Measurements from ENCODE around the gene PARN.
"Not testable (repeated sequence)": the region's sequence is repeated elsewhere in the genome, so short reads cannot be mapped to it uniquely, and the experiment has no call there.

PARN gene

GRCh38 chr16:14586637-14587305 is 43.3 kb downstream of the PARN start:
- Histone ChIP-seq H3K9me3 (ENCODE audit: severe bottlenecking) (no peaks in the 10 kb centered on the region), H3K36me3 (peaks cover 48% of the 10 kb centered on the region), H3K4me3 (ENCODE audit: low read depth, low read length) (no peak overlapping the region), H3K27ac (no peak overlapping the region), H3K27me3 (ENCODE audit: insufficient read depth, low read depth, severe bottlenecking) (no peaks in the 10 kb centered on the region)
- TF ChIP-seq, protein P1, sequence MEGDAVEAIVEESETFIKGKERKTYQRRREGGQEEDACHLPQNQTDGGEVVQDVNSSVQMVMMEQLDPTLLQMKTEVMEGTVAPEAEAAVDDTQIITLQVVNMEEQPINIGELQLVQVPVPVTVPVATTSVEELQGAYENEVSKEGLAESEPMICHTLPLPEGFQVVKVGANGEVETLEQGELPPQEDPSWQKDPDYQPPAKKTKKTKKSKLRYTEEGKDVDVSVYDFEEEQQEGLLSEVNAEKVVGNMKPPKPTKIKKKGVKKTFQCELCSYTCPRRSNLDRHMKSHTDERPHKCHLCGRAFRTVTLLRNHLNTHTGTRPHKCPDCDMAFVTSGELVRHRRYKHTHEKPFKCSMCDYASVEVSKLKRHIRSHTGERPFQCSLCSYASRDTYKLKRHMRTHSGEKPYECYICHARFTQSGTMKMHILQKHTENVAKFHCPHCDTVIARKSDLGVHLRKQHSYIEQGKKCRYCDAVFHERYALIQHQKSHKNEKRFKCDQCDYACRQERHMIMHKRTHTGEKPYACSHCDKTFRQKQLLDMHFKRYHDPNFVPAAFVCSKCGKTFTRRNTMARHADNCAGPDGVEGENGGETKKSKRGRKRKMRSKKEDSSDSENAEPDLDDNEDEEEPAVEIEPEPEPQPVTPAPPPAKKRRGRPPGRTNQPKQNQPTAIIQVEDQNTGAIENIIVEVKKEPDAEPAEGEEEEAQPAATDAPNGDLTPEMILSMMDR (IDR thresholded peaks at IDR 0.05; ENCODE audit: low read depth, low read length), result no peak
- no peak for DNase-seq

- H3K27ac ChIP-seq, result no peak overlapping the region
- no peak overlapping the region for H3K4me3 ChIP-seq (ENCODE audit: low read depth, low read length)
- peaks cover 54% of the 10 kb centered on the region for H3K36me3 ChIP-seq
- H3K9me3 ChIP-seq (ENCODE audit: severe bottlenecking), result no peaks in the 10 kb centered on the region
- DNase-seq, result no peak
- TF ChIP-seq, protein P1 (IDR thresholded peaks at IDR 0.05; ENCODE audit: low read depth, low read length), result no peak
- H3K27me3 ChIP-seq (ENCODE audit: insufficient read depth, low read depth, severe bottlenecking), result no peaks in the 10 kb centered on the region
Observed at GRCh38 chr16:14585287-14585686, 44.8 kb downstream of the PARN start.

- not testable (repeated sequence) for H3K4me3 ChIP-seq (ENCODE audit: low read depth, low read length); H3K27me3 ChIP-seq (ENCODE audit: insufficient read depth, low read depth, severe bottlenecking); H3K27ac ChIP-seq; H3K9me3 ChIP-seq (ENCODE audit: severe bottlenecking); DNase-seq
- H3K36me3 ChIP-seq, result peaks cover 69% of the 10 kb centered on the region
Observed at GRCh38 chr16:14580926-14581325, 49.1 kb downstream of the PARN start.

DNA sequence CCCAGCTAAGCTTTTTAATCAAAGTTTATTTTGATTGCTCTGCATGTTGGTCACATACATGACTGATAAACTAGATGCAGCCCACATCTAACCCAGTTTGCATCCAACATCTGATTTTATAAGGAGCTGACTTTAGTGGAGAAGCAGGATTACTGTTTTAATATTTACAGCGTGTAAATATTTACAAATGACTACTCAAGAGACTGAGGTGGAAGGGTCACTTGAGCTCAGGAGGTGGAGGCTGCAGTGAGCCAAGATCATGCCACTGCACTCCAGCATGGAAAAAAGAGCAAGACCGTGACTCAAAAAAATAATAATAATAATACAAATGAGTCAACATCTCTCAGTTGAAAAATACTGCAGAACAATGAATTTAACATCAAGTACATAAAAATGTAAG is 50.8 kb downstream of the PARN start:
- peaks cover 76% of the 10 kb centered on the region for H3K36me3 ChIP-seq
- no peaks in the 10 kb centered on the region for H3K9me3 ChIP-seq (ENCODE audit: severe bottlenecking)
- H3K4me3 ChIP-seq (ENCODE audit: low read depth, low read length), result no peak overlapping the region
- H3K27me3 ChIP-seq (ENCODE audit: insufficient read depth, low read depth, severe bottlenecking), result no peaks in the 10 kb centered on the region
- TF ChIP-seq, protein P1 (IDR thresholded peaks at IDR 0.05; ENCODE audit: low read depth, low read length), result no peak
- DNase-seq, result no peak
- no peak overlapping the region for H3K27ac ChIP-seq

- Histone ChIP-seq H3K27me3 (ENCODE audit: insufficient read depth, low read depth, severe bottlenecking) (no peaks in the 10 kb centered on the region), H3K27ac (no peak overlapping the region), H3K9me3 (ENCODE audit: severe bottlenecking) (no peaks in the 10 kb centered on the region), H3K36me3 (peaks cover 56% of the 10 kb centered on the region), H3K4me3 (ENCODE audit: low read depth, low read length) (no peak overlapping the region)
- TF ChIP-seq, protein P1 (IDR thresholded peaks at IDR 0.05; ENCODE audit: low read depth, low read length), result no peak
- DNase-seq, result no peak
Observed at GRCh38 chr16:14576532-14576931, 53.5 kb downstream of the PARN start.

DNA sequence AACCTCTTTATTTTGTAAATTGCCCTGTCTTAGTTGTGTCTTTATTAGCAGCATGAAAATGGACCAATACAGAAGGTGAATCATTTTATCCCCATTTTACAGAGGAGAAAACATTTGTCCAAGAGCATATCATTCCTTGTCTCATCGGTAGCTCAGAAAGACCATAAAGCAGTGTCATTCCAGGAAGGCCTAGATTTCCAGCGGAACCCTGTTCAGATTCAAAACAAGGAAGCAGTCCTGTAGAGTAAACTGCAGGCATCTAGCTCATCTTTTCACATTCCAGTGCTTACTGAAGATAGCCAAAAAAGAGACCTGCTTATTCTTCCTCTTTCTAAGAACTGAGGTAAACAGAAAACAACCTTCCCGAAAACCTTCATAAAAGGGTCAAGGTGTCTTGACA is 54.0 kb downstream of the PARN start:
- no peak for DNase-seq
- Histone ChIP-seq H3K4me3 (ENCODE audit: low read depth, low read length) (no peak overlapping the region), H3K9me3 (ENCODE audit: severe bottlenecking) (no peaks in the 10 kb centered on the region), H3K27ac (no peak overlapping the region), H3K27me3 (ENCODE audit: insufficient read depth, low read depth, severe bottlenecking) (no peaks in the 10 kb centered on the region), H3K36me3 (peaks cover 51% of the 10 kb centered on the region)
- TF ChIP-seq, protein P1 (IDR thresholded peaks at IDR 0.05; ENCODE audit: low read depth, low read length), result no peak

DNA sequence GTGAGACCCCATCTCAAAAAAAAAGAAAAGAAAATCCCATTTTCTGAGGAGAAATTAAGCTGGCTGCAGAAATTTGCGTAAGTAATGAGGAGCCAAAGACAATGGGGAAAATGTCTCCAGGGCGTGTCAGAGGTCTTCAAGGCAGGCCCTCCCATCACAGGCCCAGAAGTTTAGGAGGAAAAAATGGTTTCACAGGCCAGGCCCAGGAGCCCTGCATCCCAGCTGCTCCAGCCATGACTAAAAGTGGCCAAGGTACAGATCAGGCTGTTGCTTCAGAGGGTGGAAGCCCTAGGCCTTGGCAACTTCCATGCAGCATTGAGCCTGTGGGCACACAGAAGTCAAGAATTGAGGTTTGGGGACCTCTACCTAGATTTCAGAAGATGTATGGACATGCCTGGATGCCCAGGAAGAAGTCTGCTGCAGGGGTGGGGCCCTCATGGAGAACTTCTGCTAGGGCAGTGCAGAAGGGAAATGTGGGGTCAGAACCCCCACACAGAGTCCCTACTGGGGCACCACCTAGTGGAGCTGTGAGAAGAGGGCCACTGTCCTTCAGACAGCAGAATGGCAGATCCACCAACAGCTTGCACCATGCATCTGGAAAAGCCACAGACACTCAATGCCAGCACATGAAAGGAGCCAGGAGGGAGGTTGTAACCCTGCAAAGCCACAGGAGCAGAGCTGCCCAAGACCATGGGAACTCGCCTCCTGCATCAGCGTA is 55.2 kb downstream of the PARN start:
- H3K27me3 ChIP-seq (ENCODE audit: insufficient read depth, low read depth, severe bottlenecking); DNase-seq; H3K4me3 ChIP-seq (ENCODE audit: low read depth, low read length); H3K9me3 ChIP-seq (ENCODE audit: severe bottlenecking); H3K27ac ChIP-seq: not testable (repeated sequence)
- peaks cover 42% of the 10 kb centered on the region for H3K36me3 ChIP-seq
